Osteocyte (in vitro differentiated cells): Measurements from ENCODE around the gene GBGT1. TPM values are rescaled to one million over a fixed set of nuclear protein-coding genes. Genes with fewer than 3 reads are reported as not detected.

ENCODE experiments used
- DNase-seq: peaks from one replicate; pipeline ENCODE4 v3.0.0; 2021; ENCODE audit warnings: mixed read lengths; ENCODE audit not compliant: unreplicated experiment; ENCODE audit errors: extremely low spot score
- H3K27ac Mint-ChIP-seq: one replicate; pipeline ENCODE4 v1.8.0; 2021; ENCODE audit warnings: mild to moderate bottlenecking, mixed read lengths; ENCODE audit not compliant: unreplicated experiment
- H3K27me3 Mint-ChIP-seq: one replicate; pipeline ENCODE4 v1.8.0; 2021; ENCODE audit warnings: mixed read lengths; ENCODE audit not compliant: unreplicated experiment
- H3K36me3 Mint-ChIP-seq: one replicate; pipeline ENCODE4 v1.8.0; 2021; ENCODE audit warnings: mixed read lengths; ENCODE audit not compliant: unreplicated experiment
- H3K4me1 Mint-ChIP-seq: one replicate; pipeline ENCODE4 v1.8.0; 2021; ENCODE audit warnings: mixed read lengths; ENCODE audit not compliant: unreplicated experiment
- H3K4me3 Mint-ChIP-seq: one replicate; pipeline ENCODE4 v1.8.0; 2021; ENCODE audit warnings: mild to moderate bottlenecking, moderate library complexity, mixed read lengths; ENCODE audit not compliant: unreplicated experiment
- H3K9me3 Mint-ChIP-seq: one replicate; pipeline ENCODE4 v1.8.0; 2021; ENCODE audit warnings: mixed read lengths; ENCODE audit not compliant: unreplicated experiment
- total RNA-seq: library from RNA; stranded (reverse); gene quantifications from 2 replicates; pipeline ENCODE4 v1.2.1, GENCODE V29; 2021
- TF ChIP-seq, protein P1 (sequence below): fragments of 200-600 bp; sonication (generic); IDR thresholded peaks from 2 replicates; pipeline ENCODE4 v1.5.0; 2021; ENCODE audit warnings: antibody characterized with exemption, mild to moderate bottlenecking, moderate library complexity

The GBGT1 gene
- total RNA-seq, 1 donor from 2014 or later: 4.1 TPM

DNA sequence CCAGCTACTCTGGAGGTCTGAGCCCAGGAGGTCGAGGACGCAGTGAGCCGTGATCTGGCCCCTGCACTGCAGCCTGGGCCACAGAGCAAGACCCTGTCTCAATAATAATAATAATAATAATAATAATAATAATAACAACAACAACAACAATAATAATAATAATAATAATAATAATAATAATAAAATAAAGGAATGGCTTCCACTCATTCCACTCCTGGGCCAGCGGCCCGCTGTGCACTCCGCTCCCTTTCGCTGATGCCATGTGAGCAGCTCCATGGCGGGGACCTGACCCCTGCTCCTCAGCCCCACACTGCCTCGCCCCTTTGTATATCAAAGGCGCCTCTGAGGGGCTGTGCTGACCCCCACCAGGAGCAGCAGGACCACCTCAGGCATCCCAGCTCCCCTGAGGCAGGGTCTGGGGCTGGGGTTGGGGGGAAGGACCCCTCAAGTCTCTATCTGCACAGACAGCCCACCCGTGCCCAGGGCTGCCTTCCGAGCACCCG, 20.0 kb downstream of the GBGT1 start:
- Mint-ChIP-seq H3K27ac (no peak overlapping the region), H3K27me3 (no peaks in the 10 kb centered on the region), H3K36me3 (no peaks in the 10 kb centered on the region), H3K4me3 (no peak overlapping the region), H3K9me3 (no peaks in the 10 kb centered on the region), H3K4me1 (peaks cover 34% of the 10 kb centered on the region)
- DNase-seq: no peak
- TF ChIP-seq, protein P1, sequence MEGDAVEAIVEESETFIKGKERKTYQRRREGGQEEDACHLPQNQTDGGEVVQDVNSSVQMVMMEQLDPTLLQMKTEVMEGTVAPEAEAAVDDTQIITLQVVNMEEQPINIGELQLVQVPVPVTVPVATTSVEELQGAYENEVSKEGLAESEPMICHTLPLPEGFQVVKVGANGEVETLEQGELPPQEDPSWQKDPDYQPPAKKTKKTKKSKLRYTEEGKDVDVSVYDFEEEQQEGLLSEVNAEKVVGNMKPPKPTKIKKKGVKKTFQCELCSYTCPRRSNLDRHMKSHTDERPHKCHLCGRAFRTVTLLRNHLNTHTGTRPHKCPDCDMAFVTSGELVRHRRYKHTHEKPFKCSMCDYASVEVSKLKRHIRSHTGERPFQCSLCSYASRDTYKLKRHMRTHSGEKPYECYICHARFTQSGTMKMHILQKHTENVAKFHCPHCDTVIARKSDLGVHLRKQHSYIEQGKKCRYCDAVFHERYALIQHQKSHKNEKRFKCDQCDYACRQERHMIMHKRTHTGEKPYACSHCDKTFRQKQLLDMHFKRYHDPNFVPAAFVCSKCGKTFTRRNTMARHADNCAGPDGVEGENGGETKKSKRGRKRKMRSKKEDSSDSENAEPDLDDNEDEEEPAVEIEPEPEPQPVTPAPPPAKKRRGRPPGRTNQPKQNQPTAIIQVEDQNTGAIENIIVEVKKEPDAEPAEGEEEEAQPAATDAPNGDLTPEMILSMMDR: no peak

DNA sequence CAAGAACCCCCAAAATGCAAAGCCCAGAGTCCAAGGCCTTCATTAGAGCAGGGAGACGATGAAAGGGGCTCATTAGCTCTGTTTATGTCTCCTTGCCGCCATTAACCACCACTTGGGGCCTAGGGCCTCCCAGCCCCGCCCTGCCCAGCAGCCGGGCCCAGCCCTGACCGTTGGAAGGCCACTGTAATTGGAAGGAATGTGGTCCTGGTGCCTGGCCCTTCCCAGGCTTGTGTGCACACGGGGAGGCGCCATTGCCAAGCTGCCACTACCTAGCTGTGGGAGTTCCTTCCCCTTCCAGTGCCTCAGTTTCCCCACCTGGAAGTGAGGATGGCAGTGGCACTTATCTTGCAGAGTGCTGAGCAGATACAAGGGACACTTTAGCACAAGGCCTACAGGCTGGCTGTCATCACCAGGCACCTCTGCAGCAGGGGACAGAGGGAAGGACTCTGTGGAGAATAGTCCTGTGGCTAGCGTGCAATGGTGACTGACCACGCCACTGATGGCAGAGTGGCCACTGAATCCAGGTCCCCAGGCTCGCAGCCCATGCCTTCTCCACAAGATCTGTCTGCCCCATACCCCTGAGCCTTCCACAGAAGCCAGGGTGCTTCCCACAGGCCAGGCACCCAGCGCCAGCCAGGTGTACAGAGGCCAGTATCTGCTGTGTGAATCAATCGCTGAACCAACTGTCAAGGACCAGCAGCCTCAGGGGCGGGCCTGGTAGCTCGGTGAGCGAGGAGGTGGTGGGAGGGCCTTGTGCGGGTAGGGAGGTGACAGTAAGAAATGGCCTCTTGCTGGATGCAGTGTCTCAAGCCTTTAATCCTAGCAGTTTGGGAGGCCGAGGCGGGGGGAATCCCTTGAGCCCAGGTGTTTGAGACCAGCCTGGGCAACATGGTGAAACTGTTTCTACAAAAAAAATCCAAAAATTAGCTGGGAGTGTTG, 20.8 kb downstream of the GBGT1 start:
- peaks cover 28% of the 10 kb centered on the region for H3K4me1 Mint-ChIP-seq
- no peak overlapping the region for H3K4me3 Mint-ChIP-seq
- H3K27me3 Mint-ChIP-seq: no peaks in the 10 kb centered on the region
- no peak overlapping the region for H3K27ac Mint-ChIP-seq
- H3K36me3 Mint-ChIP-seq: no peaks in the 10 kb centered on the region
- TF ChIP-seq, protein P1: no peak
- H3K9me3 Mint-ChIP-seq: no peaks in the 10 kb centered on the region
- no peak for DNase-seq

DNA sequence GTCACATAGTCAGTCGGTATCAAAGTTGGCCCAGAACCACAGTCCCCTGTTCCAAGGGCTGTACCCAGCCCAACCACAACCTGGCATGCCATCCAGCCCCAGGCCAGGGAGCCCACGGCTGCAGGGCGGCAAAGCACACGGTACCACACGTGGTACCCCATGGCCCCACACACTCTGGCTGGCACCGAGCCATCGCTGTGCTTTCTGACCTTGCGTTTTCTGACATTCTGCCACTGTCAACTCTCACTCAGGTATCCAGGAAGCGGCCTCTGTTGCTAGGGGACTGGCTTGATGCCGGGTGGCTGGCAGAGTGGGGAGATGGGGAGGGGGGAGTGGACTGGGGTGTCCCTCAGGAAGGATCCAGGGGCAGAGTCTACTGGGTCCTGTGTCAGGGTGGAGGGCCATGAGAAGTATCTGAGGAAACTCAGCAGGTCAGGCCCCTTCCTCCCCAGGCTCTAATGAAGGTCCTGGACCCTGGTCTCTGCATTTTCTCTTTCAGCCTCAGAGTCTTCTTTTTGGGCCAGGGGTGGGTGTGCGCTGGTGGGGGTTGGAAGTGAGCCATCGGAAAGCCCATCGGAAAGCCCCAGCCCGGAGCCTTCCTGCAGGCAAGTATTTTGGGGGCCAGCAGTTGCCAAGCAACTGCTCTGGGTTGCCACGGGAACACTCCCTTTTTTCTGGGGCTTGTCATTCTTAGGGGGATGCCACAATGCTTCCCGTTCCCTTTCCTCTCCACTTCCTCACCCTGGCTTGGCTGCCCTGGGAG, 21.7 kb downstream of the GBGT1 start:
- Mint-ChIP-seq H3K27ac (no peak overlapping the region), H3K9me3 (no peaks in the 10 kb centered on the region), H3K27me3 (no peaks in the 10 kb centered on the region), H3K4me3 (no peak overlapping the region), H3K36me3 (no peaks in the 10 kb centered on the region), H3K4me1 (peaks cover 19% of the 10 kb centered on the region)
- TF ChIP-seq, protein P1: no peak
- DNase-seq: no peak

DNA sequence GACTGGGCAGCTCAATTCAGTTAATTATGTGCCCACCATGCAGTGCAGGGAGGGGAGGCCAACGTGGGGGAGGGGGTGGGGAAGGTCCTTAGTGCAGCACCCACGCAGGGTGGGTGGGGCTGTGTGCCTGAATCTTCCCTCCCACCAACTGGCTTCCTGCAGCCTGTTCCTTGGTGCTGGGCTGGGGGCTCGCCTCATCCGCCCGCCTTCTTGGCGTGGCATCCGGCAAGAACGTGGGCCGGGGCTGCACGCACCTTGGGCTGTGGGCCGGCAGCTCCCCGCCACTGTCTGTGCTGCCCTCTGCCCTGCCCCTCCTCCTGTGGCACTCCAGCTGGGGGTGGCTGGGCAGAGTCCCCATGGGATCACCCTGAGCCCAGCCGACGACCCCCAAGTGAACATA, 23.1 kb downstream of the GBGT1 start:
- Mint-ChIP-seq H3K36me3 (peaks cover 2% of the 10 kb centered on the region), H3K4me1 (peaks cover 22% of the 10 kb centered on the region), H3K27me3 (no peaks in the 10 kb centered on the region), H3K4me3 (no peak overlapping the region), H3K27ac (no peak overlapping the region), H3K9me3 (no peaks in the 10 kb centered on the region)
- DNase-seq: no peak
- TF ChIP-seq, protein P1: no peak

DNA sequence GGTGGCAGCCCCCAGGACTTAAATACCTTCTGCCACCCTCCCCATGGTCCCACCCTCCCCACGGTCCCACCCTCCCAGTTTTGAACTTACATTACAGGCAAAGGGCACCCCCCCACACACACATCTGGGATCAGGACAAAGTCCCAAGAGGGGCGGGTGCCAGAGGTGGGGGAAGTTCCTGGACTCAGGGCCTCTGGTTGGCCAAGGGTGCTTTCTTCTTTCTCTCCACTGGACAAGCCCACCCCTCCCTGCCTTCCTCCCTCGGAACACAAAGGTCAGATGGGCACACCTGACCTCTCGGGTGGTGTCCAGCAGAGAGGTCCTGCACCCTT, 23.6 kb downstream of the GBGT1 start:
- H3K36me3 Mint-ChIP-seq: peaks cover 2% of the 10 kb centered on the region
- peaks cover 24% of the 10 kb centered on the region for H3K4me1 Mint-ChIP-seq
- TF ChIP-seq, protein P1: no peak
- H3K27ac Mint-ChIP-seq: no peak overlapping the region
- H3K9me3 Mint-ChIP-seq: no peaks in the 10 kb centered on the region
- no peak for DNase-seq
- H3K27me3 Mint-ChIP-seq: no peaks in the 10 kb centered on the region
- H3K4me3 Mint-ChIP-seq: no peak overlapping the region
